Measurements from ENCODE around the gene BHLHE40.

The BHLHE40 gene

GRCh38 chr3:4985330-4986174 lies 6.3 kb downstream of the BHLHE40 start:
- Histone ChIP-seq H4K20me1 (ENCODE audit: insufficient read depth, low read length) (no peaks in the 10 kb centered on the region), H3K4me2 (ENCODE audit: low read depth, low read length) (no peak overlapping the region)

GRCh38 chr3:4986175-4986781 lies 7.0 kb downstream of the BHLHE40 start:
- Histone ChIP-seq H3K36me3 (replicated peaks; ENCODE audit: insufficient read depth, low read length) (no peaks in the 10 kb centered on the region; the same call in 1 of the 2 replicates), H3K79me2 (ENCODE audit: low read length) (peaks cover 3% of the 10 kb centered on the region; the same call in 1 of the 2 replicates), H3K9ac (ENCODE audit: low read length) (peak overlapping the region; percentile 47; the same call in 1 of the 2 replicates), H3K27me3 (replicated peaks; ENCODE audit: insufficient read depth, low read length) (no peaks in the 10 kb centered on the region), H3K9me2 (replicated peaks; ENCODE audit: insufficient read depth, low read length) (no peaks in the 10 kb centered on the region), H3K27ac (ENCODE audit: low read length) (peak overlapping the region; percentile 29; the same call in 1 of the 2 replicates), H3F3A (ENCODE audit: insufficient read depth, low read length) (peaks cover 24% of the 10 kb centered on the region), H3K4me2 (ENCODE audit: low read depth, low read length) (peak overlapping the region; percentile 64), H3K4me1 (ENCODE audit: low read length) (peaks cover 17% of the 10 kb centered on the region), H3K9me3 (replicated peaks; ENCODE audit: insufficient read depth, low read length) (no peaks in the 10 kb centered on the region), H4K20me1 (ENCODE audit: insufficient read depth, low read length) (no peaks in the 10 kb centered on the region), H3K4me3 (ENCODE audit: low read length) (peak overlapping the region; percentile 61), H2AFZ (ENCODE audit: low read length) (peak overlapping the region; percentile 74)
- TF ChIP-seq EZH2 (optimal IDR thresholded peaks at IDR 0.05; ENCODE audit: low read depth, low read length), result no peak
- no peak for DNase-seq

More at GRCh38 chr3:4985330-4986174, 6.3 kb downstream of the BHLHE40 start:
- H3F3A ChIP-seq (ENCODE audit: insufficient read depth, low read length), result peaks cover 24% of the 10 kb centered on the region
- H3K4me3 ChIP-seq (ENCODE audit: low read length), result no peak overlapping the region
- no peak for TF ChIP-seq EZH2 (optimal IDR thresholded peaks at IDR 0.05; ENCODE audit: low read depth, low read length)
- no peak for TF ChIP-seq CTCF (IDR thresholded peaks at IDR 0.05; ENCODE audit: low read length)
- no peaks in the 10 kb centered on the region for H3K27me3 ChIP-seq (replicated peaks; ENCODE audit: insufficient read depth, low read length)
- H3K9me2 ChIP-seq (replicated peaks; ENCODE audit: insufficient read depth, low read length), result no peaks in the 10 kb centered on the region
- no peak for DNase-seq
- H3K4me1 ChIP-seq (ENCODE audit: low read length), result peaks cover 17% of the 10 kb centered on the region
- peaks cover 3% of the 10 kb centered on the region; the same call in 1 of the 2 replicates for H3K79me2 ChIP-seq (ENCODE audit: low read length)
- no peaks in the 10 kb centered on the region for H3K9me3 ChIP-seq (replicated peaks; ENCODE audit: insufficient read depth, low read length)
- no peak overlapping the region for H3K9ac ChIP-seq (ENCODE audit: low read length)
- no peak overlapping the region for H3K27ac ChIP-seq (ENCODE audit: low read length)
- no peaks in the 10 kb centered on the region; the same call in 1 of the 2 replicates for H3K36me3 ChIP-seq (replicated peaks; ENCODE audit: insufficient read depth, low read length)
- no peak overlapping the region for H2AFZ ChIP-seq (ENCODE audit: low read length)

- peak; percentile 78 for DNase-seq
- Histone ChIP-seq H3K79me2 (ENCODE audit: low read length) (peaks cover 2% of the 10 kb centered on the region; the same call in 1 of the 2 replicates), H3K4me1 (ENCODE audit: low read length) (peaks cover 15% of the 10 kb centered on the region), H3K27ac (ENCODE audit: low read length) (peak overlapping the region; percentile 29; the same call in 1 of the 2 replicates), H3K9ac (ENCODE audit: low read length) (peak overlapping the region; percentile 47; the same call in 1 of the 2 replicates), H3K4me3 (ENCODE audit: low read length) (peak overlapping the region; percentile 61), H2AFZ (ENCODE audit: low read length) (peak overlapping the region; percentile 74), H3K36me3 (replicated peaks; ENCODE audit: insufficient read depth, low read length) (no peaks in the 10 kb centered on the region; the same call in 1 of the 2 replicates), H3K27me3 (replicated peaks; ENCODE audit: insufficient read depth, low read length) (no peaks in the 10 kb centered on the region), H4K20me1 (ENCODE audit: insufficient read depth, low read length) (no peaks in the 10 kb centered on the region), H3K4me2 (ENCODE audit: low read depth, low read length) (peak overlapping the region; percentile 64), H3K9me3 (replicated peaks; ENCODE audit: insufficient read depth, low read length) (no peaks in the 10 kb centered on the region), H3K9me2 (replicated peaks; ENCODE audit: insufficient read depth, low read length) (no peaks in the 10 kb centered on the region), H3F3A (ENCODE audit: insufficient read depth, low read length) (peaks cover 20% of the 10 kb centered on the region)
- TF ChIP-seq CTCF (IDR thresholded peaks at IDR 0.05; ENCODE audit: low read length), result no peak
- TF ChIP-seq EZH2phosphoT487 (IDR thresholded peaks at IDR 0.05; ENCODE audit: low read length), result no peak
- TF ChIP-seq EZH2 (optimal IDR thresholded peaks at IDR 0.05; ENCODE audit: low read depth, low read length), result no peak
Observed at GRCh38 chr3:4986782-4987537, 7.7 kb downstream of the BHLHE40 start.
